SH-SY5Y (cell line): ENCODE measurements around the gene RAC3.

Experiments
- GATA2 ChIP-seq: IDR thresholded peaks from 2 replicates; pipeline ENCODE4 v1.6.1; 2011; ENCODE audit warnings: mild to moderate bottlenecking, low read depth, low read length
- GATA3 ChIP-seq: IDR thresholded peaks from 2 replicates; pipeline ENCODE4 v1.6.1; 2011; ENCODE audit warnings: low read depth, mild to moderate bottlenecking, low read length, moderate library complexity

DNA sequence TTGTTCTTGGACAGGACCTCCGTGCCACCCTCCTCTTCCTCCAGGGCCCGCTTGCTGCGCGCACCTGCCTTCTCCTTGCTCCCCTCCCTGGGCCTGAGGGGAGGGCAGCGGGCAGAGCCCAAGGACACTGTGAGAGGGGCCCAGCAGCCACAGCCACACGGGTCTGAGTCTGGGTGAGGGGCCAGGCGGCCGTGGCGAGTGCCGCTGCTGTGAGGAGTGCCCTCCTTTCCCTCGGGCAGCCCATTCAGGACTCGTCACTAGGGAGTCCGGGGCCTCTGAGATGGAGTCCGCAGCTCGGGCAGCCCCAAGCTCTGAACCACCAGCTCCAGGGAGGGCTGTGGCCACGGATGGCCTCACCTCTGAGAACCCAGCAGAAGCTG is 28.5 kb downstream of the RAC3 start:
- no peak for TF ChIP-seq GATA3
- no peak for TF ChIP-seq GATA2
